Smooth muscle cell (in vitro differentiated cells): ENCODE measurements around the gene POLD2. TPM values are rescaled to one million over a fixed set of nuclear protein-coding genes. Genes with fewer than 3 reads are reported as not detected.

Experiments used
- DNase-seq: peaks from one replicate; lab custom pipeline; 2025; ENCODE audit not compliant: unreplicated experiment; lab: John Stamatoyannopoulos, UW
- H2AFZ ChIP-seq: fragments of 200-600 bp; sonication (generic); 2 replicates; pipeline ENCODE4 v1.6.0; 2016; ENCODE audit warnings: antibody characterized with exemption, low read depth, mild to moderate bottlenecking
- H3F3A ChIP-seq: fragments of 200-600 bp; sonication (generic); 2 replicates; pipeline ENCODE4 v1.6.0; 2017; ENCODE audit warnings: antibody characterized with exemption, low read depth
- H3K27ac ChIP-seq: fragments of 200-600 bp; sonication (generic); 2 replicates; pipeline ENCODE4 v1.5.1; 2016; ENCODE audit warnings: low read depth, mild to moderate bottlenecking
- H3K27me3 ChIP-seq: fragments of 200-600 bp; sonication (generic); 2 replicates; pipeline ENCODE4 v1.6.1; 2016; ENCODE audit warnings: low read depth, mild to moderate bottlenecking
- H3K36me3 ChIP-seq: fragments of 200-600 bp; sonication (generic); 2 replicates; pipeline ENCODE4 v1.5.1; 2016; ENCODE audit warnings: low read depth
- H3K4me1 ChIP-seq: fragments of 200-600 bp; sonication (generic); 2 replicates; pipeline ENCODE4 v1.5.1; 2016; ENCODE audit warnings: low read depth
- H3K4me2 ChIP-seq: fragments of 200-600 bp; sonication (generic); 2 replicates; pipeline ENCODE4 v1.6.0; 2016; ENCODE audit warnings: mild to moderate bottlenecking
- H3K4me3 ChIP-seq: fragments of 200-600 bp; sonication (generic); 2 replicates; pipeline ENCODE4 v1.5.1; 2016; ENCODE audit warnings: mild to moderate bottlenecking
- H3K79me2 ChIP-seq: fragments of 200-600 bp; sonication (generic); 2 replicates; pipeline ENCODE4 v1.6.0; 2016; ENCODE audit warnings: low read depth, mild to moderate bottlenecking
- H3K9ac ChIP-seq: fragments of 200-600 bp; sonication (generic); 2 replicates; pipeline ENCODE4 v1.6.0; 2016; ENCODE audit warnings: low read depth
- H3K9me3 ChIP-seq: fragments of 200-600 bp; sonication (generic); replicated peaks from 2 replicates; pipeline ENCODE4 v1.5.1; 2016; ENCODE audit warnings: low read depth
- H4K20me1 ChIP-seq: fragments of 200-600 bp; sonication (generic); 2 replicates; pipeline ENCODE4 v1.6.0; 2016; ENCODE audit warnings: low read depth
- CTCF ChIP-seq: fragments of 200-600 bp; sonication (generic); IDR thresholded peaks from 2 replicates; pipeline ENCODE4 v1.5.1; 2017; ENCODE audit warnings: borderline replicate concordance, mild to moderate bottlenecking, antibody characterized with exemption; ENCODE audit not compliant: insufficient read depth, poor library complexity, severe bottlenecking
- WGBS: methylation state at CpG from one replicate; pipeline ENCODE4 v1.1.7; 2016; ENCODE audit warnings: low lambda C conversion rate; 5-methylcytosine and 5-hydroxymethylcytosine counted together
- polyA plus RNA-seq: library from polyadenylated mRNA; unstranded; fragments of >200 nt; fragmentation: Nextera tagmentation; extraction: Ambion mirVana; gene quantifications from 2 replicates; pipeline ENCODE4 v1.2.1, GENCODE V29; 2016
- total RNA-seq: library from RNA; depleted of rRNA; stranded (reverse); fragments of >200 nt; gene quantifications from 2 replicates; pipeline ENCODE4 v1.2.3, GENCODE V29; 2014

POLD2 gene
- total and polyA plus RNA-seq, 2 experiments from 2014 or later = 45.5 to 151 TPM

DNA sequence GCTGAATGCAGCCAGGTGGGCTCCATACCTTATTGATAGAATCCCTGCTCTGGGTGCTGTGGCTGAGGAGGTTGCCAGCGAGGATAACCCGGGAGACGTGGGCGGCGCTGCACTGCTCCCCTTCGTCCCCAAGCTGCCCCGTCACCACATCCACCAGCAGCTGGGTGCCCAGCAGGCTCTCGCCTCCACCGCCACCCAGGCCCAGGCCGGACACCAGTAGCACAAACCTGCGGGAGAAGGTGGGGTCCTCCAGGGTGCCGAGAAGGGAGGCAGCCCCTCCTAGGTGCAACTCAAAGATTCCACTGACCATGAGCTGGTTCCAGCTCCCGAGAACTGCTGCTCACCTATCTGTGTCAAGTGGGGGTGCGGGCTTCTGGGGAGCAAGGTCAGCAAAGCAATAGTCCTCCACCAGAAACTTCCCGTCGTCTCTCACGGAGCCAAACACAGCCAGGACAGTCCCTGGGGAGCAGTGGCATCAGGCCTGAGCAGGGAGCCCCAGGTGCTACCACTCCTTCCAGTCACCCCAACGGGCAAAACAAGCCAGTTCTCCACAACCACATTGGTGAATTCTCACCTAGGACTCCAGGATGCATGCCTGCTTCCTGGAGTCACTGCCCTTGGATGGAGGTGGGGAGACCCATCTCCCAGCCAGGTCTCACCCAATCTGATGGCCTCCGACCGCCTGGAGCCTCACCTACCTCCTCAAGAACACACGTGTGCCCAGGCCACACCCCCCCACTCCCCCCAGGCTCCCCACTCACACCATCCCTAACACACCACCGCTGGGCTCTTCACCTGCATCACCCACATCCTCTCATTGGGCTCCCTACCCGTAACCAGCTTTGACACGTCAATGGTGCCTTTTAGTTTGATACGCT lies 6.3 kb downstream of the POLD2 start:
- Histone ChIP-seq H3K4me2 (no peak overlapping the region), H3K9ac (no peak overlapping the region), H3K4me1 (peaks cover under 1% of the 10 kb centered on the region), H3K27me3 (no peaks in the 10 kb centered on the region), H2AFZ (no peak overlapping the region), H3K79me2 (peaks cover 7% of the 10 kb centered on the region), H3F3A (no peaks in the 10 kb centered on the region), H3K4me3 (no peak overlapping the region), H4K20me1 (no peaks in the 10 kb centered on the region), H3K27ac (no peak overlapping the region), H3K36me3 (no peaks in the 10 kb centered on the region), H3K9me3 (no peaks in the 10 kb centered on the region)
- DNase-seq = no peak
- no peak for TF ChIP-seq CTCF
- 95% methylated on average over 25 of the region's 25 CpGs for WGBS

DNA sequence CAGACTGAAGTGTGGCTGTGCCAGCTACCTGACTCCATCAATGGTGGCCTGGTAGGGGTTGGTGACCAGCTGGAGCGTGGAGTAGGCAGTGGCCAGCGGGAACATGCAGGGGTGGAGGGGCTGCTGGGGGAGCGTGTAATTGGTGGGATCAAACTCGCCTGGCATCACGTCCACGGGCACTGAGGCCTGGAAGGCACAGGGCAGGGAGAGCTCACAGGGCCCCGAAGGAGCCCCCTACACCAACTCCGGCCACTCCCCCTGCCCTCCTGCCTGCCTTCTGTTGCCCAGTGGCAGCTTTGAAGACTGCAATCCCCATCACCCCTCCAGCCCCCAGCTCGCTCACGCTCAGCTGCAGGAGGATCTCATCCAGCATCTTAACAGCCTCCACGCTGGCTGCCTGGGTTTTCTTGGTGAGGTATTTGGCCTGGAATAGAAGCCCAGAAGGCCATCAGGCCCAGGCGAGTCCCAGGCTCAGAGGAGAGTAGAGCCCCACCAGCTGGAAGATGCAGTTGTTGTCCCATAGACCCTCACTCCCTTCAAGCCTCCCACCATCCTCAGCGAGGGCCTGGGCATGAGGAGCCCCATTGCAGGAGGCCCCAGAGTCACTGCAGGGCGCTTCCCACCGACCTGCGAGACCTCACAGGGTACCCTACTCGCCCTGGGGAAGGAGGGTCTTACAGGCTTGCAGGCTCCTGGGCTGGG lies 7.1 kb downstream of the POLD2 start:
- no peaks in the 10 kb centered on the region for H3K36me3 ChIP-seq
- no peak overlapping the region for H3K9ac ChIP-seq
- H3K27ac ChIP-seq = no peak overlapping the region
- no peaks in the 10 kb centered on the region for H3K79me2 ChIP-seq
- no peaks in the 10 kb centered on the region for H3K9me3 ChIP-seq
- H4K20me1 ChIP-seq = no peaks in the 10 kb centered on the region
- 90% methylated on average over 16 of the region's 17 CpGs for WGBS
- H3F3A ChIP-seq = no peaks in the 10 kb centered on the region
- no peak overlapping the region for H3K4me2 ChIP-seq
- no peak for TF ChIP-seq CTCF
- no peaks in the 10 kb centered on the region for H3K27me3 ChIP-seq
- DNase-seq = no peak
- no peaks in the 10 kb centered on the region for H3K4me1 ChIP-seq
- no peak overlapping the region for H3K4me3 ChIP-seq
- H2AFZ ChIP-seq = no peak overlapping the region

- Histone ChIP-seq H3K79me2 (no peaks in the 10 kb centered on the region), H3K4me3 (no peak overlapping the region), H3K9ac (no peak overlapping the region), H4K20me1 (no peaks in the 10 kb centered on the region), H3K27me3 (no peaks in the 10 kb centered on the region), H3K9me3 (no peaks in the 10 kb centered on the region), H3F3A (no peaks in the 10 kb centered on the region), H2AFZ (no peak overlapping the region), H3K36me3 (no peaks in the 10 kb centered on the region), H3K4me1 (no peaks in the 10 kb centered on the region), H3K27ac (no peak overlapping the region), H3K4me2 (no peak overlapping the region)
- WGBS = 93% methylated on average over 12 of the region's 12 CpGs
- no peak for TF ChIP-seq CTCF
- no peak for DNase-seq
These were observed 8.6 kb downstream of the POLD2 start for GRCh38 chr7:44114586-44115310.
